Effector CD4-positive, alpha-beta T cell (primary cell): Measurements from ENCODE around the gene PTGDS.

Source experiments
- DNase-seq: peaks from one replicate; pipeline ENCODE4 v3.0.0-alpha.2; 2020

PTGDS gene

GRCh38 chr9:136974817-136975535 is 2.3 kb upstream of the PTGDS start:
- DNase-seq = no peak

- no peak for DNase-seq
These were observed 1.7 kb upstream of the PTGDS start for GRCh38 chr9:136975644-136976043.

GRCh38 chr9:136977649-136978072 is 357 bp downstream of the PTGDS start:
- DNase-seq = no peak

- peak; percentile 67 for DNase-seq
These were observed 965 bp downstream of the PTGDS start for GRCh38 chr9:136978073-136978864.

- DNase-seq = no peak
These were observed 1.7 kb downstream of the PTGDS start for GRCh38 chr9:136978865-136979544.

- DNase-seq = no peak
These were observed 2.7 kb downstream of the PTGDS start for GRCh38 chr9:136979769-136980587.

- no peak for DNase-seq
These were observed 3.6 kb downstream of the PTGDS start for GRCh38 chr9:136980669-136981478.

GRCh38 chr9:136981588-136982231 is 4.4 kb downstream of the PTGDS start:
- DNase-seq = no peak

- no peak for DNase-seq
These were observed 5.1 kb downstream of the PTGDS start, which contains the start of gene LCNL1 for GRCh38 chr9:136982232-136983051. TSS of gene LCNL1 (plus strand) at chr9:136982993. CDS start at chr9:136983587, 594 bp downstream.

- DNase-seq = no peak
These were observed 5.9 kb downstream of the PTGDS start for GRCh38 chr9:136983167-136983566.

GRCh38 chr9:136983656-136984314 is 6.5 kb downstream of the PTGDS start:
- no peak for DNase-seq

GRCh38 chr9:136984464-136985026 is 7.2 kb downstream of the PTGDS start:
- no peak for DNase-seq

GRCh38 chr9:136985027-136985602 is 7.8 kb downstream of the PTGDS start:
- no peak for DNase-seq

- no peak for DNase-seq
These were observed 8.5 kb downstream of the PTGDS start for GRCh38 chr9:136985853-136986252.

- DNase-seq = no peak
These were observed 11.6 kb downstream of the PTGDS start for GRCh38 chr9:136988872-136989271.

GRCh38 chr9:136990242-136990911 is 13.1 kb downstream of the PTGDS start:
- no peak for DNase-seq

GRCh38 chr9:136991993-136992818 is 14.9 kb downstream of the PTGDS start, which contains the start of gene PAXX:
TSS of gene PAXX (plus strand) at chr9:136992422. CDS start at chr9:136992444, 22 bp downstream.
- DNase-seq = peak; percentile 87
